IPS-18a (cell line): ENCODE results near the gene ZNF649.

Source experiments
- H3K27ac ChIP-seq: one replicate; pipeline ENCODE4 v1.5.1; 2013; ENCODE audit warnings: low read length
- H3K27me3 ChIP-seq: one replicate; pipeline ENCODE4 v1.6.1; 2013; ENCODE audit warnings: mild to moderate bottlenecking, low read length; ENCODE audit not compliant: control insufficient read depth, insufficient read depth
- H3K36me3 ChIP-seq: one replicate; pipeline ENCODE4 v1.6.1; 2013; ENCODE audit warnings: low read depth, low read length; ENCODE audit not compliant: control insufficient read depth
- H3K4me1 ChIP-seq: one replicate; pipeline ENCODE4 v1.6.1; 2013; ENCODE audit warnings: low read depth, low read length; ENCODE audit not compliant: control insufficient read depth
- H3K4me3 ChIP-seq: one replicate; pipeline ENCODE4 v1.5.1; 2013; ENCODE audit warnings: low read length
- H3K9ac ChIP-seq: one replicate; pipeline ENCODE4 v1.6.1; 2013; ENCODE audit warnings: mild to moderate bottlenecking, low read length, moderate library complexity
- H3K9me3 ChIP-seq: one replicate; pipeline ENCODE4 v1.6.1; 2013; ENCODE audit warnings: low read depth, low read length; ENCODE audit not compliant: control insufficient read depth

The ZNF649 gene

DNA sequence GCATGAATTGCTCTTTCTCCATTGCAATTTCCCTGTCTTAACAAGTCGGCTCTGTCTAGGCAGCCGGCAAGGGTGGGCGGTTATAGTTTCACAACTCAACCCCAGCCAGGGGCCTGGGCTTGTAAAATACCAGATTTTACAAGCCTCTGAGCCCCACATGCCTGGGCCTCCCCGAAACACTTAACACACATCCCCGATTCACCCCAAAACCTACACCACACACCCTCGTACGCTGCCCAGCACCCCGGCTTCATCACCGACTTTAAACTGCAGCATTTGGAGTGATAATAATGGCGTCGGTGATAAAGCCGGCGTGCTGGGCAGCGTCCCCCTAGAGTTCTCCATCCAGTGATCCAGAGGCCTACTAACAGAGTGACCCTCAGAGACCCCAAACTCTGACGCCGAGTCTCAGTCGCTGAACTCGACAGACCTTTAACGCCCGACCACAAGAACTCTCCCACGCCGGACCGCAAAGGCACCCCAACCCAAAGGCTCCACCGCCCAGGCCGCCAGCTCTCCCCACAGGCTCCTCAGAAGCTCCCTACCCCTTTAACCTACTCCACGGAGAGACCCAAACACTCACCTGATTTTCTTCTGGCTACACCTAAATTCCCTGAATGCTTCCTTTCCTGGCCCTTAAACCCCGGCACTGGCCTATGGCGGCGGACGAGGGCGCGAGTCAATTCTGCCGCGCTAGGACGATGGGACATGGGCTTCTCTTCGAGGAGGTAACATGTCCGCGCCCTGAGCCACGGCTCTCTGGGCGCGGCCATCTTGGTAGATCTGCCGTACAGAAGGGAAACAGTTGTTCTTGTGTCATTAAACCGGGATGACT lies at the start of gene ZNF649:
Gene ZNF649, minus strand, starts transcription at position 687 of the 835 bp plus-strand sequence. CDS start 4,910 bp downstream, outside the sequence.
- Histone ChIP-seq H3K27me3 (no peaks in the 10 kb centered on the region), H3K4me3 (peak within 1 kb of the TSS; percentile 96), H3K4me1 (peaks cover 15% of the 10 kb centered on the region), H3K9me3 (peaks cover 19% of the 10 kb centered on the region), H3K9ac (peak within 1 kb of the TSS; percentile 98), H3K27ac (peak within 1 kb of the TSS; percentile 86), H3K36me3 (peaks cover 27% of the 10 kb centered on the region)

DNA sequence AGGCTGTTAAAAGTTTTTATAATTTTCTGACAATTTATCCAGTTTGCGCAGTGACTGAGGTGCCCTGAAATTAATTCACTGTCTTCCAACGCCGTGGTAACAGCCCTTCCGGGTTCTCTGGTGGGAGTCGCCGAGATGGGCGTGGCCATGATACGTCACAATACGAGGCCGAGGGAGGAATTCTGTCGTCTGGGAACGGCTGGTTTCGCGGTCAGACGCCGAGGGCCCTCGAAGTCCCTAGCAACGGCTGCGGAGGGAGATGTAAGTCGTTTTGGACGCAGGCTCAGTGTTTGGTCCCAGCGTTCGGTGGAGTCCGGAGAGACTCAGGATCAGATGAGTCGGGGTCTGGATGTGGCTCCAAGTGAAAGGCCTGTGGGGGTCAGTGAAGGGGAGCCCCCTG lies 44.2 kb upstream of the ZNF649 start:
- H3K27ac ChIP-seq, result no peak overlapping the region
- peaks cover 27% of the 10 kb centered on the region for H3K36me3 ChIP-seq
- peaks cover 64% of the 10 kb centered on the region for H3K9me3 ChIP-seq
- H3K9ac ChIP-seq, result no peak overlapping the region
- no peak overlapping the region for H3K4me3 ChIP-seq
- H3K27me3 ChIP-seq, result no peaks in the 10 kb centered on the region
- H3K4me1 ChIP-seq, result no peaks in the 10 kb centered on the region

- peaks cover 50% of the 10 kb centered on the region for H3K36me3 ChIP-seq
- H3K27ac ChIP-seq, result no peak overlapping the region
- H3K9me3 ChIP-seq, result peaks cover 83% of the 10 kb centered on the region
- no peaks in the 10 kb centered on the region for H3K4me1 ChIP-seq
- no peak overlapping the region for H3K9ac ChIP-seq
- H3K4me3 ChIP-seq, result no peak overlapping the region
- no peaks in the 10 kb centered on the region for H3K27me3 ChIP-seq
These were observed 41.8 kb upstream of the ZNF649 start for GRCh38 chr19:51946602-51947001.

DNA sequence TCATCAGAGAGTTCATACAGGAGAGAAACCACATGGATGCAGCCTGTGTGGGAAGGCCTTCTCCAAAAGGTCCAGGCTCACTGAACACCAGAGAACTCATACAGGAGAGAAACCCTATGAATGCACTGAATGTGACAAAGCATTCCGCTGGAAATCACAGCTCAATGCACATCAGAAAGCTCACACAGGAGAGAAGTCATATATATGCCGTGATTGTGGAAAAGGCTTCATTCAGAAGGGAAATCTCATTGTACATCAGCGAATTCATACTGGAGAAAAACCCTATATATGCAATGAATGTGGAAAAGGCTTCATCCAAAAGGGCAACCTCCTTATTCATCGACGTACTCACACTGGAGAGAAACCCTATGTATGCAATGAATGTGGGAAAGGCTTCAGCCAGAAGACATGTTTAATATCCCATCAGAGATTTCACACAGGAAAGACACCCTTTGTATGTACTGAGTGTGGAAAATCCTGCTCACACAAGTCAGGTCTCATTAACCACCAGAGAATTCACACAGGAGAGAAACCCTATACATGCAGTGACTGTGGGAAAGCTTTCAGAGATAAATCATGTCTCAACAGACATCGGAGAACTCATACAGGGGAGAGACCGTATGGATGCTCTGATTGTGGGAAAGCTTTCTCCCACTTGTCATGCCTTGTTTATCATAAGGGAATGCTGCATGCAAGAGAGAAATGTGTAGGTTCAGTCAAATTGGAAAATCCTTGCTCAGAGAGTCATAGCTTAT lies 40.2 kb upstream of the ZNF649 start:
- Histone ChIP-seq H3K36me3 (peaks cover 64% of the 10 kb centered on the region), H3K4me3 (no peak overlapping the region), H3K27me3 (no peaks in the 10 kb centered on the region), H3K27ac (no peak overlapping the region), H3K4me1 (no peaks in the 10 kb centered on the region), H3K9ac (no peak overlapping the region), H3K9me3 (peaks cover 89% of the 10 kb centered on the region)

DNA sequence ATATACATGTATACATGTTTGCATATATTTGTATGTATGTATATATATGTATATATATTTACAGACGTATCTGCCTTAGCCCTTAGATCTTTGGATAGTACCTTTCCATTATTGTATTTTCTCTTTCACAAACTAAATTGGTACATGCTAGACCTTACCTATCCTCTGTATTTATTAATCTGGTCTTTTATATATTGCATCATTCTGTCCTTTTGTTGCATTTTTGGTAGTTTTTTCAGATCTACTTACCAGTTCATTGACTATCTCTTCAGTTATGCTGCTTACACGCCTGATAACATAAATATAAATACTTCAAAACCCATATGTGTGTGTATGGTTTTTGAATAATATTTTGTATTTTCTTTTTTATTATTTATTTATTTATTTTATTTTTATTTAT lies 34.1 kb upstream of the ZNF649 start:
- H3K9me3 ChIP-seq, result peaks cover 39% of the 10 kb centered on the region
- peaks cover 67% of the 10 kb centered on the region for H3K36me3 ChIP-seq

GRCh38 chr19:51931921-51932320 lies 27.1 kb upstream of the ZNF649 start:
- no peaks in the 10 kb centered on the region for H3K4me1 ChIP-seq
- H3K9ac ChIP-seq, result no peak overlapping the region
- no peak overlapping the region for H3K27ac ChIP-seq
- H3K4me3 ChIP-seq, result no peak overlapping the region
- H3K27me3 ChIP-seq, result no peaks in the 10 kb centered on the region
- peaks cover 37% of the 10 kb centered on the region for H3K36me3 ChIP-seq
- H3K9me3 ChIP-seq, result no peaks in the 10 kb centered on the region

More for the DNA sequence above, 34.1 kb upstream of the ZNF649 start:
- no peaks in the 10 kb centered on the region for H3K27me3 ChIP-seq
- H3K4me1 ChIP-seq, result no peaks in the 10 kb centered on the region
- no peak overlapping the region for H3K9ac ChIP-seq
- no peak overlapping the region for H3K27ac ChIP-seq
- no peak overlapping the region for H3K4me3 ChIP-seq

GRCh38 chr19:51927859-51928258 lies 23.0 kb upstream of the ZNF649 start:
- Histone ChIP-seq H3K27ac (no peak overlapping the region), H3K4me1 (no peaks in the 10 kb centered on the region), H3K27me3 (no peaks in the 10 kb centered on the region), H3K9me3 (peaks cover 12% of the 10 kb centered on the region), H3K4me3 (peak overlapping the region; percentile 92), H3K9ac (peak overlapping the region; percentile 95), H3K36me3 (peaks cover 17% of the 10 kb centered on the region)

DNA sequence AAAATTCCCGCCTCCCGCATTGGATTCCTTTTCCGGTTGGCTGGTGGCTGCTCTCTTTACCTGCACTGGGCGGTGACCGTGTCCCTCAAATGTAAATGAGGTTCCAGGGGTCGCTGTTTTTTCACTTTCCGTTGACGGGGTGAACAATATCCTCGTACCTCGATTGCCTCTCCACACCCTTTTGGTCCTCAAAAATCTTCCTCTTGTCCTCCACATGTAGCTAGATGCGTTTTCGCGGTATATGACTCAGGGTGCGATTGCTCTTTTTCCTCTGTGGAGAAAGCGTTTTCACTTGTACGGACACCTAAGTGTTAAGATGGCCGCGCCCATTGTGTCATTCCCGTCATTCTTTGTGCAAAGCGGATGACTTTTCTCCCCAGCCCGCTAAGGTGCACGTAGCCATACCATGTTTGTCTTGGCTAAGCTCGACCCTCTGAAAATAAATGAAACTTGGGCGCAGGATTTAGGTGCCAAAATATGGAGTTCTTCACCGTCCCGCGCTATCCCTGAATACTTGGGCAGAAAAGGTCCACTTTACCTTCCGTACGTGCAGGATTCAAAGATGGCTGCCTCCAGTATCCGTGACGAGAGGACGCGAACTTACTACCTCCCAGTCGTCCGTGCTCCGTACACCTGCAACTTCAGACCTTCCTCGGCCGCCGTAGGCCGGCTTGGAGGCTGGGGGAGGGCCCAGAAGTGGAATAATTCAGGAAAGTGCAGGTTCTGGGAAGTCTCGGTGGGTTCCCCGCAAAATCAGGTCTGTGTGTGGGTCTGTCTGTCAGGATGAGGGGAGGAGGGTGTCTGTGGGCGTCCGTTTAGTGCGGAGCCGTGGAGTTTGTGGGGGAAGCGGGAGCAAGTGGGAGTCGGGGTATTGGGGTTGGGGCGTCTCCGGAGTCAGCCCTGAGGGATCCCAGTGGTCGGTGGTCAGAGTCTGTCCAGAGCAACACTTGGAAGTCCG lies 22.2 kb upstream of the ZNF649 start, which contains the start of gene ZNF613:
Gene ZNF613, plus strand, starts transcription at position 689 of the 958 bp plus-strand sequence. CDS start 8,749 bp downstream, outside the sequence.
- Histone ChIP-seq H3K4me3 (peak within 1 kb of the TSS; percentile 92), H3K4me1 (no peaks in the 10 kb centered on the region), H3K9ac (peak within 1 kb of the TSS; percentile 95), H3K36me3 (peaks cover 14% of the 10 kb centered on the region), H3K27ac (peak within 1 kb of the TSS; percentile 98), H3K27me3 (no peaks in the 10 kb centered on the region), H3K9me3 (peaks cover 20% of the 10 kb centered on the region)

DNA sequence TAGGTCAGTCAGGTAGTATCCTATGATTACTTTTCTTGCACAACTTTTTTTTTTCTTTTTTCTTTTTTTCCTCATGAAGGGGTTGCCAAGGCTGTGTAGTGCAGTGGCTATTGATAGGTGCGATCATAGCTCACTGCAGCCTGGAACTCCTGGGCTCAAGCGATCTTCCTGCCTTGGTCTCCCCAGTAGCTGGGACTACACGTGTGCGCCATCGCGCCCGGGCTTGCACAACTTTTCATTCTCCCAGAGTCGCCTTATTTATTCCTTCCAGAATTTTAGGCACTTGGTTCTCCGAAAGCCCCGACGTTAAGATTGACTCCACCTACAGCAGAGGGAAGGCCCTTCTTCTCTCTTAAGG lies 21.6 kb upstream of the ZNF649 start:
- H3K4me3 ChIP-seq, result peak overlapping the region; percentile 92
- H3K9ac ChIP-seq, result peak overlapping the region; percentile 95
- H3K36me3 ChIP-seq, result peaks cover 14% of the 10 kb centered on the region
- H3K4me1 ChIP-seq, result no peaks in the 10 kb centered on the region
- peak overlapping the region; percentile 98 for H3K27ac ChIP-seq
- no peaks in the 10 kb centered on the region for H3K27me3 ChIP-seq
- H3K9me3 ChIP-seq, result peaks cover 26% of the 10 kb centered on the region

DNA sequence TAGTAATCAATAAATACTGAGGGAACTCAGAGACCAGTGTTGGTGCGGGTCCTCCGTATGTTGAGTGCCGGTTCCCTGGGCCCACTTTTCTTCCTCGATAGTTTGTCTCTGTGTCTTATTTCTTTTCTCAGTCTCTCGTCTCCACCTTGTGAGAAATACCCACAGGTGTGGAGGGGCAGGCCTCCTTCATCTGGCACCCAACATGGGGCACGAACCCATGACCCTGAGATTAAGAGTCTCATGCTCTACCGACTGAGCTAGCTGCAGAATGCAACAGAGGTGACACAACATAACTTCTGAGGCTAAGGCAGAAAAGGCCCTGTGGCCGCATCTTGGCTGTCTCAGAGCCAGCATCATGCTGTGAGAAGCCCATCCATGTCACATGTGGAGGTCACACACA lies 17.1 kb upstream of the ZNF649 start:
- Histone ChIP-seq H3K27ac (no peak overlapping the region), H3K36me3 (no peaks in the 10 kb centered on the region), H3K9ac (no peak overlapping the region), H3K4me1 (no peaks in the 10 kb centered on the region), H3K4me3 (no peak overlapping the region), H3K9me3 (peaks cover 58% of the 10 kb centered on the region), H3K27me3 (no peaks in the 10 kb centered on the region)

DNA sequence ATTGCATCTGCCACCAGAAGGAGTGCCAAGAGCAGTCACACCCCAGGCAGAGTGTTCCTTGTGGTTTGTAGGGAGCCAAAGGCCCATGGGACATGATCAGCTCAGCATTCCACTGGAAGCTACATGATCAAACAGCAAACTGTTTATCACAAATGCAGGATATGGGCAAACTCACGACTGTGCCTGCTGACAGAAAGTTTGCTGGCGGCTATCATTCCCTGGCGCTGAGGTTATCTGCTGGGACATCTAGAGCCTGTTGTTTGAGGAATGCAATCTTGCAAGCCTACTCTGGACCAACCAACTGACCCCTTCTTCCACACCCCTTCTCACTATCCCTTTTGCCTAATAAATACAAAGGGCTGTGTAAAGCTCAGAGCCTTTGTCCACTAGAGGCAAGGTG lies 14.8 kb upstream of the ZNF649 start:
- H3K36me3 ChIP-seq, result no peaks in the 10 kb centered on the region
- H3K27ac ChIP-seq, result no peak overlapping the region
- H3K27me3 ChIP-seq, result no peaks in the 10 kb centered on the region
- H3K9me3 ChIP-seq, result peaks cover 73% of the 10 kb centered on the region
- no peaks in the 10 kb centered on the region for H3K4me1 ChIP-seq
- H3K4me3 ChIP-seq, result no peak overlapping the region
- H3K9ac ChIP-seq, result no peak overlapping the region
